HTR-8/SVneo (cell line): ENCODE measurements around the gene PRRC2B.
A peak's percentile ranks its signal among the peaks of the same experiment; 100 is the strongest.

Experiments
- DNase-seq: peaks from one replicate; pipeline ENCODE4 v3.0.0; 2011; ENCODE audit warnings: low spot score, mixed read lengths; ENCODE audit not compliant: insufficient read length
- FAIRE-seq: peaks from 2 replicates; lab custom pipeline; 2011; peaks lifted over from hg19 to GRCh38; lab: Jason Lieb, UNC

The PRRC2B gene

DNA sequence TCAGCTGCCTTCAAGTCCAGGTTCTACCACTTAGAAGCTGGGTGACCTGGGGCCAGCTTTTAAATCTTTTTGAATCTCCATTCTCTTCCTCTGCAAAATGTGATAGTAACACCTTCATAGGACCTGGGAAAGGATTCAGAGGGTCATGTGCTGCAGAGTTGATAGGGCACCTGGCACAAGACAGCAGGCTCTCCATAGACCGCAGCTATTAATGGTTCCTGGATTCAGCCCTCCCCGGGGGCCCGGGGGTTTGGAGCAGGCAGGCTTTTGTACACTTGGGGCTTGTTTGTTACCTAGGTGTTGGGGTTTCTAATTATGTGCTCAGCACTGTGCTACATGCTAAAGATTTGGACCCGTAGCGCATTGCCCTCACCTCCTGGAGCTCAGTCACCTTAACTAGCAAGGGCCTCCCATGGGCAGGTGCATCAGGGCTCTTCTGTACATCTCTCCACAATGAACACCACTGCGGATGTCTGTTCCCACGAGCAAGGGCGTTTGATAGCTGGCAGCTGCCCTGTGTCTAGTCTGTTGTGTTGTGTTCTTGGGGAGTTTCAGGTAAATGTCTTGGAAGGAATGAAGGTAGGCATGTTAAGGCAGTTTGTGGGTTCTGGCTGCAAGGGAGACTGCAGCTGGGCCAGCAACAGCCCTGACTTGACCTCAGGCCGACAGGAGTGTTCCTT lies 12.1 kb downstream of the PRRC2B start:
- FAIRE-seq (no peak), DNase-seq (no peak)

GRCh38 chr9:131406563-131407436 lies 12.9 kb downstream of the PRRC2B start:
- FAIRE-seq (no peak), DNase-seq (no peak)

DNA sequence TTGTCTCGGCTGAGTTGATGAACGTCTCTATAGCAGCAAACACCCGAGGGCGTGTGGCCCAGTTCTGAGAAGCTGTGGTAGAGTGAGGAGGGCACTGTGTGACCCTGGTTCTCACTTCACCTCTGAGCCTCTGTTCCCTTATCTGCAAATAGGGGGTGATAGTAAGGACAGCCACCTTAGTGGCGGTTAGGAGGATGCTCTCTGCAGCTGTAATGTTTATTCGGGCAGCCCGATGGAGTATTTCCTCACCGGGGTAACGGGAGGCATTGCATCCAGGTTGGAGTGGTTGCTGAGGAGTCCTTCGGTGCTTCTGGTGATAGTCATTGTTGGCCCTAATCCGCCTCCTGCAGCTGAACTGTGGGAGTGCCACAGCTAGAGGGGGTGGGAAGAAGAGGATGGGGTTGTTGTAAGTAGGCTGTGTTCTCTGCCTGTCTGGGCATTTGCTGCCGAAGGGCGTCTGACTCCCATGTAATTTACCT lies 13.9 kb downstream of the PRRC2B start:
- DNase-seq (no peak), FAIRE-seq (no peak)

DNA sequence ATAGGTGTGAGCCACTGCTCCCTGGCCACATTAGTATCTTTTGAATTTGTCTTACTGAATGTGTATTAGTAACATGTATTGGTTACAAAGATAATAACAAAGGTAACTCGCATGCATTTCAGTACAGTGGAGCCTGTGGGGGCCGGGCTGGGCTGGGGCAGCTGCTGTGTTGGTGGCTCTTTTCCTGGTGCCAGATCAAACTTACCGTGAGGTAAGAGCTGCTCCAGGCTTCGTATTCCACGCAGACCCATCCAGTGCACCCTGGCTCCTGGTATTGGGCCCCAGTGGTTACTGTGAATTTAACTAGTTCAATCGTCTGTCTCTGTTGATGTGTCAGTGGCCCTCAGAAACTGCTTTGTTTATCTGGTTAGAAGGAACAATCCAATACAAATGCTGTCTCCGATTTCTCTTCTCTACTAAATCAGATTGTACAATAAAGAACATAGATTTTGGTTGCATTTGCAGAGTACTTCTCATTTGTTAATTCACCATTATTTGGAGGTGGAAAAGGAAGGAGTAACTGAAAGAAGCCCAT lies 15.6 kb downstream of the PRRC2B start:
- no peak for FAIRE-seq
- DNase-seq: no peak

GRCh38 chr9:131410044-131410491 lies 16.2 kb downstream of the PRRC2B start:
- DNase-seq (no peak), FAIRE-seq (no peak)

DNA sequence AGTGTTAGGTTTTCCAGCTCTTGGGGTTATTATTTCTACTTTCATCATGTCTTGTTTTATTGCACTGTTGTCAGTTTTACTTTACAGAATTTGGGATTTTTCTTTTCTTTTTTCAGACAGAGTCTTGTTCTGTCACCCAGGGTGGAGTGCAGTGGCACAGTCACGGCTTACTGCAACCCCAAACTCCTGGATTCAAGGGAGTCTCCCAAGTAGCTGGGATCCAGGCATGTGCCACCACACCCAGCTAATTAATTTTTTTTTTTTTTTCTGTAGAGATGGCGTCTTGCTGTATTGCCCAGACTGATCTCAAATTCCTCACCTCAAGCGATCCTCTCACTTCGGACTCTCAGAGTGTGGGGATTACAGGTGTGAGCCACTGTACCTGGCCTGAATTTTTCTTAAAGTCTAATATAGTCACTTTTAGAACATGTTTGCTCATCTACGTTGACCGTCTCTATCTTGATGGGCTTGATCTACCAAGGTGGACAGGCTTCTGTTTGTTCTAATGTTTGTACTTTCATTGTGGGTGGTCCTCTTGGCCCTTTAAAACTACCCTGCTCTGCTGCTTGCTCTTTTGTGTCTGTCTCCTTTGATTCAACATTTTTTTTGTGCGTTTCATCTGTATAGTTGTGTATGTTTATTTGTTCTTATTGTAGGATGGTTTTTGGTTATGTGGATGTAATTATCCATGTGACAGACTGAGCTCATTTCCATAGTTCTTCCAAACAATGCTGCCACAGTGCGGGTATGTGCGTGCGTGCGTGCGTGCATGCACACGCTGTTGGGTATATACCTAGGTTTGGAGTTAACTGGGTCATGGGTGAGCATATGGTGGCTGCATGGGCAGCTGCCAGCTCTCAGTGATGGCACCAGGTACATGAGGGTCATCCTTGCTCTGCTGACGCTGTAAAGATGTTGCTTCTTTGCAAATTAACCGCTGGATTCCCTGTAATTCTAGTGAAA lies 18.1 kb downstream of the PRRC2B start:
- FAIRE-seq (no peak), DNase-seq (no peak)

DNA sequence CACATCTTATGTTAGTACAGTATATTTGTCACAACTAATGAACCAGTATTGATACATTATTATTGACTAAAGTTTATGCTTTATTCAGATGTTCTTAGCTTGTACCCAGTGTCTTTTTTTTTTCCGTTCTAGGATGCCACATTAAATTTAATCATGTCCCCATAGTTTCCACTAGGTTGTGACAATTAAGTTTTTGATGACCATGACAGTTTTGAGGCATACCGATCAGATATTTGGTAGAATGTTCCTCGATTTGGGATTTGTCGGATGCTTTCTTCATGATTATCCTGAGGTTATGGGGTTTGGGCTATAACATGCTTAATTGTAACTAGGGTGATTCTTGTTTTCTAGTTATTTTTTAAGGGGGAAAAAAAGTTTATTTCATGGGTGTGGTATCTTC lies 22.6 kb downstream of the PRRC2B start:
- DNase-seq: no peak
- FAIRE-seq: no peak

GRCh38 chr9:131417264-131418142 lies 23.6 kb downstream of the PRRC2B start:
- DNase-seq (no peak), FAIRE-seq (no peak)

- no peak for FAIRE-seq
- DNase-seq: no peak
Observed at GRCh38 chr9:131418143-131419025, 24.5 kb downstream of the PRRC2B start.

- FAIRE-seq (no peak), DNase-seq (no peak)
Observed at GRCh38 chr9:131419026-131419614, 25.2 kb downstream of the PRRC2B start.

- no peak for FAIRE-seq
Observed at GRCh38 chr9:131419716-131420115, 25.8 kb downstream of the PRRC2B start.

DNA sequence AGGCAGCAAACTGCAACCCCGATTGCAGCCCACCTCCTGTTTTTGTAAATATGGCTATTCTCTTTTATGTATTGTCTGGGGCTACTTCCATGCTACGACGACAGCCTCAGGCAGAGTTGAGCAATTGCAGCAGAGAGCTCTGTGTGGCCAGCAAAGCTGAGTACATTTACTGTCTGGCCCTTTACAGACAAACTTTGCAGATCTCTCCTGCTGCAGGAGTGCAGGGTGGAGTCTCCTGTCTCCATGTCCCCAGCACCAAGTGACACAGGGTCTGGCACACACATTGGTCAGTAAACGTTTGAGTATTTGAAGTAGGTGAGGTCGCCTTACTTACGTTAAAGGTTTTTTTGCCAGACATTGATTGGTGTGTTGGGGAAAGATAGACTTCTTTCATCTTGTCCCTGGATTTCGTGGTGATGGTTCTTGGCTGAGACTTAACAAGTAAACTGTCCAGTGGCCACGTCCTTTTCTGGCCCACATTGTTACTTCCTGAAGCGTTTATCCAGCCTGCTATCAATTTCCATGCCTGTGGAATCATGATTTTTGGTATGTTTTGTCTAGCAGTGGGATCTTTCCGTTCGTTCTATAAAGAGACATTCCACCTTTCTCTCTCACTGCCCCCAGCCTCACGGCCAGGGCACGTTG lies 27.2 kb downstream of the PRRC2B start:
- no peak for DNase-seq
- FAIRE-seq: no peak

More at GRCh38 chr9:131419716-131420115, 25.8 kb downstream of the PRRC2B start:
- DNase-seq: no peak

GRCh38 chr9:131421691-131422090 lies 27.8 kb downstream of the PRRC2B start:
- DNase-seq: no peak
- no peak for FAIRE-seq

DNA sequence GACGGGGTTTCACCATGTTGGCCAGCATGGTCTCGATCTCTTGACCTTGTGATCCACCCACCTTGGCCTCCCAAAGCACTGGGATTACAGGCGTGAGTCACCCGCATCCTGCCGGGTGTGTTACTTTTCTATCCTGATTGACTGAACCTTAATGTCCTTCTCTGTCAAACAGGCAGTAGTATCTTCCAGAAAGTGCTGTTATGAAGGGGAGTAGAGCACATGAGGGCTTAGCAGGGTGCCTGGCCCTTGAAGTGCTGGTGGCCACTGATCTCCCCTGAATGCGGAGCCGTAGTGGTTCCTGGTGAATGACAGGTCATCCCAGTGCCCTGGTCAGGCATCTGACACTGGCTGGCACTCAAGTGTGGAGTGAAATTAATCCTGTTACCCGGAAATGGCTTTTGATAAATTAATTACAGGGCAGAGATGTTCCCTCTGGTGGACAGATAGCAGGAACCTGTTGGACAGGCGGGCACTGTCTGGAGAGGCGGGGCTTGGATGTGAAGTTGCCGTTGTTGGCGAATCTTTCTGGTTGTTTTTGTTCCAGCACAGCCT lies 28.4 kb downstream of the PRRC2B start:
- DNase-seq: no peak
- no peak for FAIRE-seq

- FAIRE-seq: no peak
- peak; percentile 59 for DNase-seq
Observed at GRCh38 chr9:131423171-131423581, 29.3 kb downstream of the PRRC2B start.

DNA sequence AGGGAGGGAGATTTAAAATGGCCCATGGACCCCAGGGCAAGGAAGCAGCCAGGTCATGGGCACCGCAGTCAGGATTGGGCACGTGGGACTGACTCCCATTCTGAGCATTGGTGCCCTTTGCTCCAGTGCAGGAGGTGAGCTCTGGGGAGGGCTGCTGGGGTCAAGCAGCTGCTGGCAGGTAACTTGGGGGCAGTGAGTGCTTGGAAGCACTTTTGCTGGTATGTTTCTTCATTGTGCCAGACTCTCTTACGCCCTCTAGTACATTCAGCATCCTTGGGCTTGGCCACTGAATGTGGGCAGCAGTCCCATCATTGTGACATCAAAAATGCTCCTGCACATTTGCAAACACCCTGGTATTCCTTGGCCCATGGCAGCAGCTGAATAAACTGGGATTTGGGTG lies 32.7 kb downstream of the PRRC2B start:
- no peak for FAIRE-seq
- no peak for DNase-seq
